ENCODE results near the gene MSI2.

DNA sequence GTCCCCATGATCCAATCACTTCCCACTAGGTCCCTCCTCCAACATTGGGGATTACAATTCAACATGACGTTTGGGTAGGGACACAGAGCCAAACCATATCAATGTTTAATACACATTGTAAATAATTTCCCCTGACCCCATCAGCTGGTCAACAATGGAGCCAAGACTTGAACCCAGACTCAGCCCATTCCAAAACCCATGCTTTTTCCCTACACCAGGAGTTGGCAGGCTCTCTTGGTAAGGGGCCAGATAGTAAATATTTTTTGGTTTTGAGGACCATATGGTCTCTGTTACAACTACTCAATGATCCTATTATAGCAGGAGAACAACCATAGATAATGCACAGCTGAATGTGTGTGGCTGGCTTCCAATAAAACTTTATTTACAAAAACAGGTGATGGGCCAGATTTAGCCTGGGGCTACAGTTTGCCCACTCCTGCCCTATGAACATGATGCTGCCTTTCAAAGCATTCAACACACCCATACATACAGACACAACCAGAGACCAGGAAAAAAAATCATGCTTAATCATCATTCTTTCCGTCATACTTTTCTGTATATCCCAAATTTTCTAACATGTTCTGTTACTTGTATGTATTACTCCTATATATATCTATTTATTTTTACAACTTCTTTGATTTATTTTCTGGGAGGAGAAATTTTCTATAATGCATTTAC, 22.1 kb upstream of the MSI2 start:
- TF ChIP-seq ZNF565 (CRISPR knock-in tag; conservative IDR thresholded peaks at IDR 0.05; ENCODE audit: low read depth) (no peak), TCF4 (CRISPR knock-in tag; IDR thresholded peaks at IDR 0.05; ENCODE audit: borderline replicate concordance) (no peak), ARNTL (CRISPR knock-in tag; IDR thresholded peaks at IDR 0.05; ENCODE audit: borderline replicate concordance, low read depth) (no peak), ISL1 (CRISPR knock-in tag; IDR thresholded peaks at IDR 0.05) (no peak)
- TF ChIP-seq, protein P1, sequence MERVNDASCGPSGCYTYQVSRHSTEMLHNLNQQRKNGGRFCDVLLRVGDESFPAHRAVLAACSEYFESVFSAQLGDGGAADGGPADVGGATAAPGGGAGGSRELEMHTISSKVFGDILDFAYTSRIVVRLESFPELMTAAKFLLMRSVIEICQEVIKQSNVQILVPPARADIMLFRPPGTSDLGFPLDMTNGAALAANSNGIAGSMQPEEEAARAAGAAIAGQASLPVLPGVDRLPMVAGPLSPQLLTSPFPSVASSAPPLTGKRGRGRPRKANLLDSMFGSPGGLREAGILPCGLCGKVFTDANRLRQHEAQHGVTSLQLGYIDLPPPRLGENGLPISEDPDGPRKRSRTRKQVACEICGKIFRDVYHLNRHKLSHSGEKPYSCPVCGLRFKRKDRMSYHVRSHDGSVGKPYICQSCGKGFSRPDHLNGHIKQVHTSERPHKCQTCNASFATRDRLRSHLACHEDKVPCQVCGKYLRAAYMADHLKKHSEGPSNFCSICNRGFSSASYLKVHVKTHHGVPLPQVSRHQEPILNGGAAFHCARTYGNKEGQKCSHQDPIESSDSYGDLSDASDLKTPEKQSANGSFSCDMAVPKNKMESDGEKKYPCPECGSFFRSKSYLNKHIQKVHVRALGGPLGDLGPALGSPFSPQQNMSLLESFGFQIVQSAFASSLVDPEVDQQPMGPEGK (CRISPR knock-in tag; IDR thresholded peaks at IDR 0.05; ENCODE audit: borderline replicate concordance), result no peak
